NB4 (cell line): ENCODE results near the gene RASIP1.

Experiments
- POLR2A ChIP-seq: IDR thresholded peaks from 2 replicates; pipeline ENCODE4 v1.6.1; 2011; ENCODE audit warnings: mild to moderate bottlenecking; ENCODE audit not compliant: insufficient read length; ENCODE audit errors: extremely low read depth
- TF ChIP-seq, protein P1 (sequence below): IDR thresholded peaks from one replicate; pipeline ENCODE4 v1.5.1; 2012; ENCODE audit warnings: low read depth, low read length
- TF ChIP-seq, protein P2 (sequence below): IDR thresholded peaks from 2 replicates; pipeline ENCODE4 v1.6.1; 2011; ENCODE audit warnings: low read depth, low read length

DNA sequence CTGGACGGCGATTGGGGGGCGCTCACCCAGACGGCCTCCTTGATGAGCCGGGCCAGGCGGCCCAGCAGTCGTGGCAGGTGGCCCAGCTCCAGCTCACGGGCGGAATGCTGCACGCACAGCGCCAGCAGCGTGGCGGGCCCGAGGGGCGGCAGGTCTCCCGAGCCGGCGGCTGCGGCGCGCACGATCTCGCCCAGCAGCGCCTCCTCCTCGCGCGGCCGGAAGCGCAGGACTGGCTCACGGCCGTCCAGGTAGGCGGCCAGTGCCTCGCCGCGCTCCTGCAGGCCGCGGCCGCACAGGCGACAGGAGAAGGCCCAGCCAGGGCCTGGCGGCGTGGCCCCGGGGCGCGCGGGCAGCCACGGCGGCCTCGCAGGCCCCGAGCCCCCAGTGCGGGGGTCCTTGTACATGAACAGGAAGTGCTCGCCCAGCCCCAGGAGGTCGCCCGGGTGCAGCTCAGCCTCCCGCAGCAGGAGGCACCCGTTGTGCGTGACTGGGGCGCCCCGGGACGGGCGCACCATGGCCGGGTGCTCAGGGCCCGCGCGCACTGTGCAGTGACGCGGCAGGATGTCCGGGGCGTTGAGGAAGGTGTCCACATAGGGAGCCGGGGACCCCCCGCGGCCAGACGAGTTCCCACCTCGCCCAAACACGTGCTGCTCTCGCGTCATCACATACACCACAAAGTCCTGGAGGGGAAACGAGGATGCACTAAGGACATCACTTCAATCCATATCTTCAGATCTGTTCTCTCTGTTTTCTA, 11.3 kb downstream of the RASIP1 start:
- no peak for TF ChIP-seq POLR2A
- TF ChIP-seq, protein P1, sequence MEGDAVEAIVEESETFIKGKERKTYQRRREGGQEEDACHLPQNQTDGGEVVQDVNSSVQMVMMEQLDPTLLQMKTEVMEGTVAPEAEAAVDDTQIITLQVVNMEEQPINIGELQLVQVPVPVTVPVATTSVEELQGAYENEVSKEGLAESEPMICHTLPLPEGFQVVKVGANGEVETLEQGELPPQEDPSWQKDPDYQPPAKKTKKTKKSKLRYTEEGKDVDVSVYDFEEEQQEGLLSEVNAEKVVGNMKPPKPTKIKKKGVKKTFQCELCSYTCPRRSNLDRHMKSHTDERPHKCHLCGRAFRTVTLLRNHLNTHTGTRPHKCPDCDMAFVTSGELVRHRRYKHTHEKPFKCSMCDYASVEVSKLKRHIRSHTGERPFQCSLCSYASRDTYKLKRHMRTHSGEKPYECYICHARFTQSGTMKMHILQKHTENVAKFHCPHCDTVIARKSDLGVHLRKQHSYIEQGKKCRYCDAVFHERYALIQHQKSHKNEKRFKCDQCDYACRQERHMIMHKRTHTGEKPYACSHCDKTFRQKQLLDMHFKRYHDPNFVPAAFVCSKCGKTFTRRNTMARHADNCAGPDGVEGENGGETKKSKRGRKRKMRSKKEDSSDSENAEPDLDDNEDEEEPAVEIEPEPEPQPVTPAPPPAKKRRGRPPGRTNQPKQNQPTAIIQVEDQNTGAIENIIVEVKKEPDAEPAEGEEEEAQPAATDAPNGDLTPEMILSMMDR: no peak
- TF ChIP-seq, protein P2, sequence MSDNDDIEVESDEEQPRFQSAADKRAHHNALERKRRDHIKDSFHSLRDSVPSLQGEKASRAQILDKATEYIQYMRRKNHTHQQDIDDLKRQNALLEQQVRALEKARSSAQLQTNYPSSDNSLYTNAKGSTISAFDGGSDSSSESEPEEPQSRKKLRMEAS: no peak
